Urothelium cell line (cell line): ENCODE data around the gene MPPED1.

Experiments
- DNase-seq: peaks from one replicate; pipeline ENCODE4 v3.0.0; 2011; ENCODE audit warnings: low spot score, mixed read lengths
- FAIRE-seq: peaks from 2 replicates; lab custom pipeline; 2011; peaks lifted over from hg19 to GRCh38; lab: Jason Lieb, UNC

Gene MPPED1

GRCh38 chr22:43409046-43409445 is 2.8 kb upstream of the MPPED1 start:
- FAIRE-seq, result no peak
- no peak for DNase-seq

- FAIRE-seq, result no peak
Observed at GRCh38 chr22:43409800-43410199, 2.0 kb upstream of the MPPED1 start.

GRCh38 chr22:43411040-43411868 is 560 bp upstream of the MPPED1 start:
- FAIRE-seq (no peak), DNase-seq (no peak)

More at GRCh38 chr22:43409800-43410199, 2.0 kb upstream of the MPPED1 start:
- DNase-seq, result no peak

DNA sequence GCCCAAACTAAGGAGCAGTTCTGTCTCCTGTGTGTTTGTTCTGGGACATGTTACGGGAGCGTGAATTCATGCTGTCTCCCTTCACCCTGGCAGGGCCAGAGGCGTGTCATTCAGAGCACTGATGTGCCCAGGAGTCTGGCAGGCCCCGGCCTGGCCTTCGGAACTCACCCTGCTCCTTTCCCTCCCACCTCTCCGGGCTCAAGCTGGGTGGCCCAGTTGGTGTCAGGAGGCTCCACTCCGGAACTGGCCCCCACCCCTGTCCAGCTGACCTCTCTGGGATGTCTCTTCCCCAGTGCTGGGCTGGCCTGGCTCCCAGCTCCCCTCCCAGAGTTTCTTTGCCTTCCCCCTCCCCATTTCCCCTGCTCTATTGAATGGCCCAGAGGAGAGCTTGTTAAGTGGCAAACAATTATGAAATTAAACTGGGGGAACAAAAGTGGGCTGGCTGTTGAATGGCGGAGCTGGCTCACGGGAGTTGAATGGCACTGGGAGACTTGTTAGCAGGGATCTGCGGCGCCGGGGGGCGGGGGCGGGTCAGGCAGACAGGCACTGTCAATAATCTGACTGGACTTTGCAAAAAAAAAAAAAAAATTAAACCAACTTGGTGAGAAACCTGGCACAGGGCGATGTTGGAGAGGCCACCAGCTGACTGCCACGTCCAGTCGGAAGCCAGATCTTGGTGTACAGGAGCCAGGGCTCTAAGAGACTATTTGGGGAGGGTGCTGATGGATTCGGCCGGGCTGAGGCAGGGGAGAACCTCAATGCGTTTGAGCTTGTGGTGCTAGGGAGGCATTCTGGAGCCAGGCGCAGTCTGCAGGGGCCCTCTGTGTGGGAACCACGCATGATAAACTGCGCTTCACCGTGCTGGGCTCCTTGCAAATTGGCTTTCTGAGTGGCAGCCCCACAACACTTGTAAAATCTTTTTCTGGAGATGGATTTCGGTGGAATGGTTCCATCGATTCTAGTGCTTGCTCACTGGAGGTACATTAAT is 1.3 kb downstream of the MPPED1 start:
- DNase-seq (no peak), FAIRE-seq (no peak)

DNA sequence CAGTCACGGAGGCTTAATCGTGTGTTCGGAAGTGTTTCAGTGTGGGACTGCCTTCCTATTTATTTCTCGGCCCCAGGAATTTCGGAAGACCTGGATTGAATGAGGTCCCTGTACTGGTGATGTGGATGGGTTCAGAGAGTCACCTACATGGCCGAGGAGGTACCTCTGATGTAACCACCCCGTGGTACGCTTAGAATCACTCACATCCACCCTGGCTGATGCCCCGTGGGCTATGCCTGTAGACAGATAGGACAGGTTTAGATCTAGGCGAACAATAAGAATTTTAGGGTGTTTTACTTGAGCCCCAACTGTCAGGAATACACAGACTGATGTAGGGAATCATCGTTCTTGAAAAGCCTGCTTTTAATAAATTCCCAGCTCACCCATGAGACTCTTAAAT is 2.0 kb downstream of the MPPED1 start:
- DNase-seq (no peak), FAIRE-seq (no peak)

DNA sequence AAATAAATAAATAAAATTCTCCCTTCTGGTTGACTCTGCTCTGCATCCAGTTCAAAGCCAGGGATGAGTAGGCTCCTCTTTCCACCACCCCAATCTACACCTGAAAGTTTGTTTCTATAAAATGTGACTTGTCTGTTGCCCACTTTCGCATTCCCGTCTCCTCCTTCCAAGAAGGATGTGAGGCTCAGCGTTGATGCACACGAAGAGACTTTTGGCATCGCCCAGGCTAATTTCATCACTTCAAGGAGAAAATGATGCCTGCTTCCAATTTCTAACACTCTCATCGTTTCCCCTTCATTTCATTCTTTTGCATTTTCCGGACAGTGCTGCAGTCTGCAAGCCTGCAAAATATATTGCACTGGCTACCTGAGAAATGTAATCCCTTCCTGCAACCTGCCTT is 3.9 kb downstream of the MPPED1 start:
- DNase-seq (no peak), FAIRE-seq (no peak)

DNA sequence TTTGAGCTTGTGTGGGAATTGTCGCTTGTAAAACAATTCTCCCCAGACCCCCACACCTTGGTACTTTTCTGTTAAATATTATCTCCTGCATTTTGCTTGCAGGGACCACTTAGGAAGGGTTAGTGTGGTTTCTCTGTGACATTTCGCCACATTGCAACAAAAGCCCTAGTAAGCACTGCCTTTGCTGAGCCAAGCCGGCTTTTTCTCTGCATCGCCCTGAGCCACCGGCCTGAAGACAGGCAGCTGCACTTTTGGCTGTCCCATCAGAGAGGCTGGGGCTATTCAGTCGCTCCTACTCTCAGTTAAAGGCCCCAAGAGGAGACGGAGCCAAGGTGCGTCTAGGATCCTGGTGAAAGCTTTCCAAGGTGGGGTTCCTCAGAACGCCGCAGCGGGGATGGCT is 5.7 kb downstream of the MPPED1 start:
- FAIRE-seq, result no peak
- no peak for DNase-seq

DNA sequence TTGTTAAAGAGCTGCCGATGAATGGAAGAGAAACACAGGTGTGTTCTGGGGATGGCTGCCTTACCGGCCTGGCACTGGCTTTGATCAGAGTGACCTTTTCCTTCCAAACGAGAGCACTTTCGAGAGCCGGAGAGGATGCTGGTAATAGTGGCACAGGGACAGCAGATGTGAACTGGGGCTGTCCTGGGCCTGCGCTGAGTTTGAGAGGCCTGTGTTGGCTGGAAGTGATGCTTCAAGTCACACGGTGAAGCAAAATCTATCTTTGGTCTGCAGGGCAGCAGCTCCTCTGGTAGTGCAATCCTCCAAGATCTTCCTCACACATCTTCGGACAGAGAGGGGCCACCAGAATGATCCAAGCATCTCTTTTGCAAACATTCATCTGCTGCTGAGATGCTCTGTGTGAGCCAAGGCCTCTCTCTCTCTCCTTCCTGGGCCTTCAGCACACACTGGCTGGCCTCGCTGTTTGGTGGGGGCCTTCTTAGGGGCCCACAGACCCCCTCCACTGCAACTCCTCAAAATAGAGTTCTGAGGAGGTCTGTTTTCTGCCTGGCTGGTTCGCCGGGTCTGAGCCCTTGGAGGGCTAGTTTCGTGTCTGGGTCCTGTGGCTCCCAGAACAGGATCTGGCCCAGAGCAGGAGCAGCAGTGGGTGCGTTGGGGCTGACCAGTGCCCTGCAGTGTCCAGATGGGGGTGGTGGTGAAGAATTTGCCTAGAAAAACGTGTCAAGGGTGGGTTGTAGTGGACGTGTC is 6.4 kb downstream of the MPPED1 start:
- no peak for DNase-seq
- no peak for FAIRE-seq

DNA sequence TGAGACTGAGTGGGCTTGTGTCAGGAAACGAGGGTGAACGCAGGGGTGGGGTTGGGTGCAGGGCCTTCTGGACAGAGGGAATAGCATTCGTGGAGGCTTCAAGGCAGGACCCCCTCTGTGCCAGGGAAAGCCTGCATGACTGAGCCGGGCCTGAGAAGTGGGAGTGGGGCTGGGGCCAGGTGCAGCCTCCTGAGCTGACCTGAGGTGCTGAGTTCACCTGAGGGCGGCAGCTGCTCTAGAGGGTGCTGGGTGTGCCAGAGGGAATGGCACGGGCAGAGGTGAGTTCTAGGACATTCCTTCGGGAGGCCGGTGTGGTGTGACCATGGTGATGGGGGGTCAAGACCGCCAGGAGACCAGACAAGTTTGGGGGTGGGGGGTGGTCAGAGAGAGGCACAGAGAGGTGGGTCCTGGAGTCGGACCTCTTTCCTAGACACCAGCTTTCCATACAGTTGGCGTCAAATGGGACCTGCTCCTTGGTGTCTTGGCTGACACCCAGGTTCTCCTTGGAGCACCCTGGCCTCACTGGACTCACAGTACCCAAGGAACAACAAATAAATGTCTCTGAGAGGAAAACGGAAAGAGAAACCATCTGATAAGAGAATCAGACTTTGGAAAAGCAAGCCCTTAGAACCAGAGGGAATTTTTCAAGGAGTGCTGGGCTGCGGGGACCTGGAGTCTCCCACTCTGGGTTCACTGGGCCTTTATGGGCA is 7.7 kb downstream of the MPPED1 start:
- no peak for FAIRE-seq

DNA sequence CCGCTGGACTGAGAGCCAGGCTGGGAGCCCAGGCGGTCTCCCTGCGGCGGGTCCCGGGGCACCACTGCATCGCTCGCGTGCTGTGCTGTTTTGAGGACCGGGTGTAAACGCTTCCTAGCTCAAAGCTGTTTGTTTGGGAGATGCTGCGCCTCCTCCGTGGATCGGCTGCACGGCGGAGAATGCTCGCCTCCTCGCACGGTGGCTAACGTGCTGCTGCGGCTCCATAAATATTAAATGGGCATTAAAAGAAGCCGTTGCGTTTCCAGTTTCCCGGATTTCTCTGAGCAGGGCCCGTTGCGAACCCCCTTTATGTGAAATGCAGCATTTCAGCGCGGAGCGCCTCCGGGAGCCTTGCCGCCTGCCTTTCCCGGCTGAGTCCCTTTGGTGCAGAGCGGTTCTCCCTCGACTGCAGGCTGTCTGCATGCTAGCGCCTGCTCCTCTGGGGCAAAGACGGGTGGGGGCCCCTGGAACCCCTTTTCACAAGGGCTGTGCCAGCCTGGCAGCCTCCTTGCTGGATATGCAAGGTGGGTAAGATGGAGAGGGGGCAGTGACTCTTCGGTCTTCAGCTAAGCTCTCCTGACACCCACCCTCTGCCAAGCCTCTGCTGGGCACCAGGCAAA is 9.3 kb downstream of the MPPED1 start:
- FAIRE-seq (no peak), DNase-seq (no peak)

More for the DNA sequence above, 7.7 kb downstream of the MPPED1 start:
- no peak for DNase-seq

GRCh38 chr22:43421914-43422615 is 10.3 kb downstream of the MPPED1 start:
- DNase-seq (no peak), FAIRE-seq (no peak)

GRCh38 chr22:43423046-43423445 is 11.2 kb downstream of the MPPED1 start:
- FAIRE-seq (no peak), DNase-seq (no peak)

GRCh38 chr22:43424201-43424600 is 12.4 kb downstream of the MPPED1 start:
- FAIRE-seq, result no peak
- DNase-seq, result no peak

- DNase-seq (no peak), FAIRE-seq (no peak)
Observed at GRCh38 chr22:43424666-43425630, 13.1 kb downstream of the MPPED1 start.

DNA sequence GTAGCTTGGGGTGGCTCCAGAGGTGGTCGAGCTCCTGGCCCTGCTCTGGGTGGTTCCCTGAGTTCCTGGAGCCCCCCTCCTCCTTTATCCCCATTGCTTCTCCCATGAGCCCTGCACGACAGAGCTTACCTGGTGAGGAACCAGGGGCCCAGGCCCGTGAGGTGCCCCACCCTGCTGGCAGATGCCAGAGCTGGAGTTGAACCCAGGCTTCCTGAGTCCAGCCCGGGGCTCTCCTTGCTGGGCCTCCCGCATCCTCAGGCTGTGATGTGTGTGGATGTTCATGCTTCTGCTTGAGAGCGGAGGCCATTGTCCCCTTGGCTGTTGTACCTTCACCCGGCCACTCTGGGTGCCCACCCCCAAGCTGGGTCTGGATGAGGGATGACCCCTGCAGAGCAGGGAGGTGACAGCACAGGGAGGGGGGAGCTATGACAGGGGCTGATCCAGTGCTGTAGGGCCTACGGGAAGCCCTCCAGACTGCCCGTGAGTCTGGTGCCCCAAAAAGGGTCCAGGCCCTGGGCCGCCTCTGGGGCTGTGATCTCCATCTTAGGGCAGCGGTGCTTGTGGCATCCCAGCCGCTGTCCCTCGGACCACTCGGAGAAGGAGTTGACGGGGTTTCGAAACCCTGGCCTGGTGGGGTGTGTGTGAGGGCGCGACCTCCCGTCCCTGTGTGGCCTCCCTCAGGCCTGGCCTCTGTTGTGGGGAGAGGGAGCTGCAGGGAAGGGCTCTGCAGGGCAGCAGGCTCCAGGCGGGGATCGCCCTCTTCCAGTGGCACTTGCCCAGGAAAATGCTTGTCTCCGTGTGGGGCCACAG is 14.4 kb downstream of the MPPED1 start:
- DNase-seq, result no peak

DNA sequence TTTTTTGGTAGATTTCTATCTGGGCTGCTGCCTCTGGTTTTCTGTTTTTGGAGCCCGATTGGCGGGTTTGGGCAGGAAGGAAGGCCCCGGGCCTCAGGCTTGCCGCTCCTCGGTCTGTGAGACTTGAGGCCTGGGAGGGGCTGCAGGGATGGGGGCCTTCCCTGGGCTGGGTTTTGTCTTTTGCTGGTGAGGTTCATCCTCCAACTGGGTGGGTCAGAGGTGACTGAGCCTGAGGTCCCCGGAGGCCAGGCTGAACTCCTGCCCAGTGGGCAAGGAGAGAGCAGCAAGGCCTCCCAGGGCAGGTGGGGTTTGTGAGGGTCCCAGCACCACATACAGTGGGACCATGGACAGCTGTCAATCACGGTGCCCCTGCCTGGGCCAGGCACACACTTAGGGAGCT is 15.0 kb downstream of the MPPED1 start:
- no peak for DNase-seq
- FAIRE-seq, result no peak

More for the DNA sequence above, 14.4 kb downstream of the MPPED1 start:
- no peak for FAIRE-seq

- no peak for FAIRE-seq
- DNase-seq, result no peak
Observed at GRCh38 chr22:43427296-43428004, 15.6 kb downstream of the MPPED1 start.
